NCI-H128 (cell line): ENCODE data around the gene OLFML2A.
A peak's percentile ranks its signal among the peaks of the same experiment; 100 is the strongest.
"Not testable (repeated sequence)": the region's sequence is repeated elsewhere in the genome, so short reads cannot be mapped to it uniquely, and the experiment has no call there.

Experiments used
- DNase-seq: peaks from one replicate; lab custom pipeline; 2025; ENCODE audit not compliant: unreplicated experiment; lab: John Stamatoyannopoulos, UW

Gene OLFML2A

DNA sequence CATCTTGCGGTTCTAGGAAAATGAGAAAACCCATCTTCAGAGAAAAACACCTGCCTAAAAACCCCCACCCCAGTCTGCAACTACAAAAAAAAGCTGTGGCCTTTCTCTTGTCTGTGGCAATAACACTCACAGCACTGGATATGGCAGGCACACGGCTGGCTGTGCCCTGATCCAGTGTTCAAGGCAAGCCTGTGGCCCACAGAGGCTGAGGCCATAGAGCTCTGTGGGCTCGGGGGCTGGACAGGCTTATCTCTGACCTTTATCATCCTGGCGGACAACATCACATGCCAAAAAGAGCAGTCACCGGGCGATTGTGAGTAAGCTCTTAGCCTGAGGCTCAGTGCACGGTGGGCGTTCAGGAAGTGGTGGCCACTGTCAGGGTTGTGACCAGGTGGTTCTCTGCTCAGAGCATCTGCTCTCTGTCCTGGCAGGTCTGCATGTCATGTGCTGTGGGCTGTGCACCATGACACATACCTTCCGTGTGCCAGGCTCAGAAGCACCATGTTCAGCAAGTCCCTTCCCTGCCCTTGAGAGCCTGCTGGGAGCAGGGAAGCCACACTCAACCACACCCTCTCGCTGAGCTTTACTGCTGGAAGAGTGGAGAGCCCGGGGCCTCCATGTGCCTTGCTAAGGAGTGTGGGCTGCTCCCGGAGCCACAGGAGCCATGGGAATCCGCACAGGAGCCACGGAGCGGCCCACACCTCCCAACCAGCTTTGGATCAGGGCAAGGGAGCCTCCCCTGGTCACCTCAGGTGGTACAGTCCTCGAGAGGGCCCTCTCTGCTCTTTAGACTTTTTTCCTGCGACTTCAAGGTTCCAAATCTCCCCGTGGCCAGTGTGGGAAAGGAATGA, 41.7 kb downstream of the OLFML2A start:
- DNase-seq = no peak

DNA sequence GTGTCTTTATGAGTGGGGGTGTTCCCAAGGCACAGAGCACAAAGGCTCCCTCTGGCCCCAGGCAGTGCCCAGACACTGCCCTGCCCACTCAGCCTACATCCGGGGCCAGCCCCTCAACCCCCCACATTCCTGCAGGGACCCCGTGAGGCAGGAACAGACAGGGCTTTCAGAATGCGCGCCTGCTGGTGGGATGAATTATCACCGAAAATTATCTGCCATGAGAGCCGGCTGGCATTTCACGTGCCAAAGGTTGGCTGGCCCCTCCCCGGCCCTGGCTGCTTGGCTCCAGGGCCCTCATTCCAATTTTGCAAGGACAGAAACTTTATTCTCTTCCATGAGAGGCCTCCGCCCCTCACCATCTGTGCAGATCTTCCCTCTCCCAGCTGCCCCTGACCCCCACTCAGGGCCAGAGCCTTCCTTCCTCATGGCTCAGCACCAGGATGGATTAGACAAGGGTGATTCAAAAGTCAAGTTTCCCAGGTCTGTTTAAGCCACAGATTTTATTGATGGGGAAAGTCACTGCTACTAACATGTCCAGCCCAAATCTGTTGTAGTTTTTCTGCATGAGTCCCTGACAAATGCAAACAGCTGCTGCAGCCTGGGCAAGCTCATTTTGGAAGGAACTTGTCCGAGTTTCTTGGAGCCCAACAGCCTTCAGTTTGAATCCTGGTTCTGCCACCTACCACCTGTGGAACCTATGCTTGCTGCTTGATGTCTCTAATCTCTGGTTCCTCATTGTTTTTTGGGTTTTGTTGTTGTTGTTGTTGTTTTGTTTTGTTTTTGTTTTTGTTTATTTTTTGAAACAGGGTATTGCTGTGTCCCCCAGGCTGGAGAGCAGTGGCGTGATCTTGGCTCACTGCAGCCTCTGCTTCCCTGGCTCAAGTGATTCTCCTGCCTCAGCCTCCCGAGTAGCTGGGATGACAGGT, 44.0 kb downstream of the OLFML2A start:
- DNase-seq = no peak

- no peak for DNase-seq
Measured at GRCh38 chr9:124828489-124829333, 51.8 kb downstream of the OLFML2A start.

GRCh38 chr9:124829334-124829669, 52.4 kb downstream of the OLFML2A start:
- no peak for DNase-seq

DNA sequence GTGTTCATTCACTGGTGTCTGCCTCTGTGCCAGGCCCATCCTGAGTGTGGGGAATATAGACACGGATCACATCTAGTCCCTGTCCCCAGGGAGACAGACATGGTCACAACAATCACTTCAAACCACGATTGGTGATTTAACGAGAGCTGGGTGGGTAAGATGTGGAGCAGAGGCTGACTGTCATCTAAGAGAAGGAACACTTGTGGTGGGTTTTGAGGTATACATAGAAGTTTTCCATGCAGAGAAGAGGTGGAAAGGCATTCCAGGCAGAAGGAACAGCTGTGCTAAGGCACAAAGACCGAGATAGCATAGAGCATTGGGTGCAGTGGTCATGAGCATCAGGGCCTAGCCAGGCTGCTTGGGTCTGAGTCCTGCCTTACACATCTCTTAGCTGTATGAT, 53.7 kb downstream of the OLFML2A start:
- DNase-seq = no peak

DNA sequence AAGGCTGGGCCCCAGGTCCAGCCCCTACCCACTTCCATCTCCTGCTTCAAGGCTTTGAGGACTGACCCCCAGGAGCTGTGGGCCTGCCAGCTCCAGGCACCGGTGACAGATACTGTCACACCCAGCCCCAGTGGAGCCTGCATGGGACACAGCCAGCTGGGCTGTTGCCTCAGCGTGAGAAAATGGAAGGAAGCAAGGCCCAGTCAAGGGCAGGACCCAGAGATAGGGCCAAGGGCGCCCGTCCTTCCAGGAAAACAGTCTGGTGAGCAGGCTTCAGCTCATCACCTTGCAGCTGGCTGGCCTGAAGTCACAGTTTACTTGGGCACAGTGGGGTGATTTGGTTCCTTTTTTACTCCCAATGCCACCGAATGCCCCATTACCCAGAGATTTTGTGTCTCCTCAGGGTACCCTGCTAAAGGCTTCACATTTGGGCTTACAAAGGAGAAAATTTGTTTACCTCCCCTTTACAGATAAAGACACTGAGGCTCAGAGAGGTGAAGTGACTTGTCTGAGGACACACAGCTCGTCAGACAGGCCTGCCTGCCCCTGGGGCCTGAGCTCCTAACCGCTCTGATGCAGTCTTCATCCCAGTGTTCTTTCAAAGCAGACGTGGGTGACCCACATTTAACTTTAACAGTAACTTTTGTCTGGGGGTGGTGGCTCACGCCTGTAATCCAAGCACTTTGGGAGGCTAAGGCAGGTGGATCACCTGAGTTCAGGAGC, 54.9 kb downstream of the OLFML2A start:
- no peak for DNase-seq

DNA sequence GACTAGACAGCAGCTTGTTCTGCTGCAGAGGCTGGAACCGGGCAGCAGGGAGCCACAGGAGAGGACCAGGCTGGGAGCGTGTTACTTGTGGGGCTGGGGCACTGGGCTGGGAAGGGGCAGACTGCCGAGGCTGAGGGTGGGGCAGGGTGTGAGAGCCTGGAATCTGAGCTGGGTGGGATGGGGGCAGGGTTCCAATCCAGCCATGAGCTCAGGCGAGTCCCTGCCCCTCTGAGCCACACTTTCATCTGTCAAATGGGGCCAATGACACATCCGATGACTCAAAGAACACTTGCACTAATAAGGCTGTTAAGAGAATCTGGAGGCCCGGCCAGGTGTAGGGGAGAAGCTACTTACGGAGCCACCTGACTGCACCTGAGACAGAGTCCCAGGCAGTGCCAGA, 57.7 kb downstream of the OLFML2A start:
- no peak for DNase-seq

DNA sequence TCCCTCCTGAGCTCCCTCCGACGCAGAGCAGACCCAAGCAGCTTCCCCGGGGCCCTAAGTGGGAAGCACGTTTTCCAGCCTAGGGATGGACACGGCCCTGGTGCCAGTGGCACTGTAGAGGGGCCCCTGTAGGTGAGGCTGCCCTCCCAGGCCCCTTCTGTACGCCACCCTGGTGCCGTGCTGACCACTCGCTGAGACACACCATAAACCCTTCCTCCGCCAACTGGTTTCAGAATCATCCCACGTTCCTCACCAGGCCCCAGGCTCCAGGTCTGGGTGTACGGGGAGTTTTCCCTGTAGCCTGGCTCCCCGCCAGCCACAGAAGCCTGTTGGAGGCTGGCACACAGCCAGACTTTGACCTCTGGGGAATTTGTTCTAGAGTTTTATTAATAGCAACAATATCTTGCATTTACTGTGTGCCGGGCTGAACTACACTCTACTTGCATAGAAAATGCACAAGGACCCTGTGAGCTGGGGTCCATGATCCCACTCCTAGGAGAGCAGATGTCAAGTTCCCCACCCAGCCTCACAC, 58.2 kb downstream of the OLFML2A start:
- peak; percentile 79 for DNase-seq

GRCh38 chr9:124838132-124838531, 61.2 kb downstream of the OLFML2A start:
- DNase-seq = not testable (repeated sequence)

DNA sequence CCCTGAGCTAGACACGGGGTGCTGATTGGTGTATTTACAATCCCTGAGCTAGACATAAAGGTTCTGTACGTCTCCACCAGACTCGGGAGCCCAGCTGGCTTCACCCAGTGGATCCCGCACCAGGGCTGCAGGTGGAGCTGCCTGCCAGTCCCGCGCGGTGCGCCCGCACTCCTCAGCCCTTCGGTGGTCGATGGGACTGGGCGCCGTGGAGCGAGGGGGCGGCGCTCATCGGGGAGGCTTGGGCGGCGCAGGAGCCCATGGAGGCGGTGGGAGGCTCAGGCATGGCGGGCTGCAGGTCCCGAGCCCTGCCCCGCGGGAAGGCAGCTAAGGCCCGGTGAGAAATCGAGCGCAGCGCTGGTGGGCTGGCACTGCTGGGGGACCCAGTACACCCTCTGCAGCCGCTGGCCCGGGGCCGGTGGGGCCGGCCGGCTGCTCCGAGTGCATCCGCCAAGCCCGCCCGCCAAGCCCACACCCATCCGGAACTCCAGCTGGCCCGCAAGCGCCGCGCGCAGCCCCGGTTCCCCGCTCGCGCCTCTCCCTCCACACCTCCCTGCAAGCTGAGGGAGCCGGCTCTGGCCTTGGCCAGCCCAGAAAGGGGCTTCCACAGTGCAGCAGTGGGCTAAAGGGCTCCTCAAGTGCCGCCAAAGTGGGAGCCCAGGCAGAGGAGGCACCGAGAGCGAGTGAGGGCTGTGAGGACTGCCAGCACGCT, 61.8 kb downstream of the OLFML2A start:
- DNase-seq = not testable (repeated sequence)

- no peak for DNase-seq
Measured at GRCh38 chr9:124839612-124840299, 62.8 kb downstream of the OLFML2A start.

DNA sequence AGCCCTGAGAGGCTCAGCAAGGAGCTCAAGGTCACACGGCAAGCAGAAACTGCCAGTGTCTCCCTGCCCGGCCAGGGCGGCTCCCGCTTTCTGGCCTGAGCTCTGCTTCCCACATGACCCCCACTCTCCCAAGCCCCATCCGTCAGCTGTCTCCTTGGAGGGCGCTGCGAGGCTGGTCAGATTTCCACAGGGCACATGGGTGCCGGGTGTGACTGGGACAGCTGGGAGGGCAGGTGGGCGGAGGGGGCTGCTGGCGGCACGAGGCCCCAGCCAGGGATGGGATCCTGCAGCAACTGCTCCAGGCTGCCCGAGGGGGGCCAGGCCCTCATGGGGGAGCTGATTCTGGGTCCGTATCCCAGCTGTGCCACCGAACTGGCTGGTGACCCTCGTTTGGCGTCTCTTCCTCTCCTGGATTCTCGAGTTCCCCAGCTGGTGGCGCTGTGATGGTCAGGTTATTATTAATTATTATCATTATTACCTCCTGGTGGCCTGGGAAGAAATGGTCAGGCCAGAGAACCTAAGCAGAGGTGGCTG, 63.4 kb downstream of the OLFML2A start:
- no peak for DNase-seq

- no peak for DNase-seq
Measured at GRCh38 chr9:124841075-124841821, 64.3 kb downstream of the OLFML2A start.

- no peak for DNase-seq
Measured at GRCh38 chr9:124843456-124844034, 66.6 kb downstream of the OLFML2A start.

GRCh38 chr9:124844291-124844690, 67.4 kb downstream of the OLFML2A start:
- no peak for DNase-seq

DNA sequence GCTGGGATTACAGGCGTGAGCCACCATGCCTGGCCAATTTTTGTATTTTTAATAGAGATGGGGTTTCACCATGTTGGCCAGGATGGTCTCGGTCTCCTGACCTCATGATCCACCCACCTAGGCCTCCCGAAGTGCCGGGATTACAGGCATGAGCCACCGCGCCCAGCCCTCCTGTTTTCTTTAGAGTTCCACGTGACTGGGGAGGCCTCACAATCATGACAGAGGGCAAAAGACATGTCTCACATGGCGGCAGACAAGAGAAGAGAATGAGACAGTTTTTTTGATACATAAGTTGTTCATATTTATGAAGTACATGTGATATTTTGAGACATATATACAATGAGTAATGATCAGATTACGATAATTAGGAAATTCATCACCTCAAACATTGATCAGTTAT, 69.5 kb downstream of the OLFML2A start:
- DNase-seq = not testable (repeated sequence)

GRCh38 chr9:124846969-124847368, 70.0 kb downstream of the OLFML2A start:
- DNase-seq = no peak

DNA sequence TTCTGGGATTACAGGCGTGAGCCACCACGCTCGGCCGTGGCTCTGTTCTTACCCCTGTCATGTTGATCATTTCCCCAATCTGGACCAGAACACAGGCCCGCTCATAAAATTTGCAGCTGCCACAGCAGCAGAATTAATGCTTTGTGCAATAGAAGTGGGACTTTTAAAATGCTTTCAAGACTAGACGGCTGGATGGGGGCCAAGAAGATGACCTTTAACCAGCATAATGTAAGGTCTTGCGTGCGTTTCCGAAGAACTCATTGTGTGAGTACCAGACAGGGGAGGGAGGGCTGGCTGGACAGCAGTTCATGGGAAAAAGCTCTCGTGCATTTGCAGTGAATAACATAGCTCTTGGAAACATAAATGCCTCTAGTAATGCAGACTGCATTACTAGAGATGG, 72.9 kb downstream of the OLFML2A start:
- DNase-seq = no peak
